Adrenal gland (tissue), 12 donors: ENCODE data around the gene STAG3. TPM values are rescaled to one million over a fixed set of nuclear protein-coding genes. Genes with fewer than 3 reads are reported as not detected.
"Not testable (repeated sequence)": the region's sequence is repeated elsewhere in the genome, so short reads cannot be mapped to it uniquely, and the experiment has no call there.

Source experiments
- DNase-seq, 7 donors: peaks; one replicate each; pipeline ENCODE4 v3.0.0-alpha.2; 2019 to 2020
- H3K27ac ChIP-seq, 5 donors: fragments of 200-600 bp; sonication (generic) in 4 of 5; 1 replicate in 3 of 5; 2 replicates in 2 of 5; pipeline versions ENCODE4 v1.5.1 to v1.8.0; 2016 to 2020; ENCODE audit warnings: mild to moderate bottlenecking in 1 of 5
- H3K27me3 ChIP-seq: fragments of 200-600 bp; 2 replicates; pipeline ENCODE4 v1.8.0; 2021
- H3K36me3 ChIP-seq, 2 donors: fragments of 200-600 bp; replicated peaks in 1 of 2; 1 replicate in 1 of 2; 2 replicates in 1 of 2; pipeline versions ENCODE4 v1.5.1 to v1.8.0; 2018 to 2022
- H3K4me1 ChIP-seq, 2 donors: fragments of 200-600 bp; replicated peaks in 1 of 2; 1 replicate in 1 of 2; 2 replicates in 1 of 2; pipeline versions ENCODE4 v1.5.1 to v1.8.0; 2018 to 2021
- H3K4me3 ChIP-seq, 4 donors: fragments of 200-600 bp; sonication (generic) in 3 of 4; one replicate each; pipeline ENCODE4 v1.5.1; 2016 to 2018
- H3K9me3 ChIP-seq, 3 donors: fragments of 200-600 bp; sonication (generic) in 1 of 3; replicated peaks in 1 of 3; 1 replicate in 2 of 3; 2 replicates in 1 of 3; pipeline versions ENCODE4 v1.5.1 to v1.8.0; 2016 to 2021
- CTCF ChIP-seq, 6 experiments: fragments of 450-650 bp in 4 of 6; fragments of 200-600 bp in 2 of 6; sonication (generic) in 1 of 6; IDR thresholded peaks; 1 replicate in 5 of 6; 2 replicates in 1 of 6; pipeline versions ENCODE4 v1.5.1 to v1.8.0; 2016 to 2021; ENCODE audit warnings: antibody characterized with exemption in 6 of 6, mild to moderate bottlenecking in 2 of 6, moderate library complexity in 1 of 6
- POLR2A ChIP-seq, 2 donors: fragments of 450-650 bp; IDR thresholded peaks; one replicate each; pipeline ENCODE4 v1.6.1; 2017; ENCODE audit warnings: antibody characterized with exemption in 2 of 2, mild to moderate bottlenecking in 2 of 2, moderate library complexity in 1 of 2
- whole genome bisulfite sequencing, 4 donors: extraction: QIAGEN DNeasy Blood & Tissue Kit in 2 of 4; methylation state at CpG; one replicate each; pipeline versions ENCODE4 v1.1.5 to v1.1.7; 2013 to 2017; 5-methylcytosine and 5-hydroxymethylcytosine counted together
- intact Hi-C, 2 donors: fragments of 100-400 bp; cut with DNase I; formaldehyde crosslinking; loops; one replicate each; pipeline versions ENCODE4 v1.14.1 to v1.15.0; 2022 to 2023
- polyA plus RNA-seq, 3 donors: library from polyadenylated mRNA; stranded (reverse); fragments of 200-250 nt in 2 of 3; fragments of 350-450 nt in 1 of 3; fragmentation: Illumina TruSeq in 1 of 3; extraction: RNeasy Lipid Tissue Mini Kit (QIAGEN cat#74804) in 1 of 3; gene quantifications; one replicate each; pipeline ENCODE4 v1.2.3, GENCODE V29; 2013 to 2014
- total RNA-seq, 9 donors: library from RNA; depleted of rRNA in 4 of 9; stranded (reverse); fragments of >200 nt in 4 of 9; fragments of 120-200 nt in 1 of 9; fragmentation: NEBNext Ultra II Directional in 1 of 9; extraction: Animal tissue kit (Norgen Biotek cat#: 25700) in 1 of 9; gene quantifications; one replicate each; pipeline versions ENCODE4 v1.1.0 to v1.2.4, GENCODE V29; 2013 to 2023
- donor health status: healthy with polysubstance abuse.
- donor health status: Bipolar disorder and iron deficiency.
- donor health status: DM: yes; HTN: yes; CAD: no.
- donor health status: DM: no; HTN: no; CAD: no.
- donor health status: DM: no; HTN: no; CAD: no.
- donor health status: DM: yes; HTN: yes; CAD: no.

STAG3 gene
- total and polyA plus RNA-seq, 12 donors: 0.26 to 3.3 (median 1.3) TPM

GRCh38 chr7:100211342-100211780 lies 33.6 kb downstream of the STAG3 start:
- Histone ChIP-seq H3K9me3 (no peaks in the 10 kb centered on the region), H3K4me3 (no peak overlapping the region), H3K27me3 (no peaks in the 10 kb centered on the region), H3K4me1 (no peaks in the 10 kb centered on the region), H3K27ac (no peak overlapping the region), H3K36me3 (no peaks in the 10 kb centered on the region)
- no peak for DNase-seq
- intact Hi-C loops: loop anchor here in 1 of 2 donors (10.0 kb wide), 1 partner anchor 57 kb away; the partner anchor contains the start of gene TRAPPC14
- TF ChIP-seq CTCF (IDR thresholded peaks at IDR 0.05) (no peak), POLR2A (IDR thresholded peaks at IDR 0.05) (no peak)
- WGBS, 4 donors: 65 to 73% (median 69%) methylated on average over 7 of the region's 7 CpGs

- TF ChIP-seq POLR2A (IDR thresholded peaks at IDR 0.05) (no peak), CTCF (IDR thresholded peaks at IDR 0.05) (no peak)
- Histone ChIP-seq H3K4me3 (no peak overlapping the region), H3K36me3 (no peaks in the 10 kb centered on the region), H3K9me3 (no peaks in the 10 kb centered on the region), H3K4me1 (peaks cover 0 to 4% of the 10 kb centered on the region in 2 donors), H3K27me3 (no peaks in the 10 kb centered on the region), H3K27ac (no peak overlapping the region)
- DNase-seq: no peak
- intact Hi-C loops: loop anchor here in 1 of 2 donors (10.0 kb wide), 1 partner anchor 58 kb away; the partner anchor contains the start of gene TRAPPC14
- WGBS, 4 donors: 85 to 88% (median 87%) methylated on average over 5 of the region's 5 CpGs
These were observed 35.0 kb downstream of the STAG3 start for GRCh38 chr7:100212631-100213286.

GRCh38 chr7:100213672-100214071 lies 36.0 kb downstream of the STAG3 start:
- Histone ChIP-seq H3K9me3 (no peaks in the 10 kb centered on the region), H3K36me3 (no peaks in the 10 kb centered on the region), H3K4me1 (peaks cover 0 to 4% of the 10 kb centered on the region in 2 donors), H3K4me3 (no peak overlapping the region), H3K27ac (no peak overlapping the region), H3K27me3 (no peaks in the 10 kb centered on the region)
- intact Hi-C loops: loop anchor here in 1 of 2 donors (10.0 kb wide), 1 partner anchor 59 kb away; the partner anchor contains the start of gene TRAPPC14
- 58 to 74% (median 61%) methylated on average over 5 to 6 of the region's 6 CpGs for WGBS, 4 donors
- TF ChIP-seq CTCF (IDR thresholded peaks at IDR 0.05) (no peak), POLR2A (IDR thresholded peaks at IDR 0.05) (no peak)
- no peak for DNase-seq

GRCh38 chr7:100214356-100214755 lies 36.6 kb downstream of the STAG3 start:
- not testable (repeated sequence) for DNase-seq, H3K27ac ChIP-seq, H3K36me3 ChIP-seq, H3K4me3 ChIP-seq, H3K9me3 ChIP-seq, H3K27me3 ChIP-seq, H3K4me1 ChIP-seq
- 77 to 88% (median 83%) methylated on average over 5 of the region's 5 CpGs for WGBS, 4 donors
- intact Hi-C loops: loop anchor here in 1 of 2 donors (10.0 kb wide), 1 partner anchor 60 kb away; the partner anchor contains the start of gene TRAPPC14
